ENCODE measurements around the gene PKD2. TPM values are rescaled to one million over a fixed set of nuclear protein-coding genes. Genes with fewer than 3 reads are reported as not detected.

PKD2 gene
- total RNA-seq, 1 experiment from 2014 or later = 38.4 TPM

GRCh38 chr4:88018466-88018865, 11.0 kb downstream of the PKD2 start:
- TF ChIP-seq CTCF (conservative IDR thresholded peaks at IDR 0.05) = no peak
- H3K23ac ChIP-seq (ENCODE audit: insufficient read length, low read depth, low read length) = no peak overlapping the region
- peaks cover 23 to 27% of the 10 kb centered on the region in 2 experiments for H3K4me1 Mint-ChIP-seq
- no peak overlapping the region for H2AK5ac ChIP-seq (ENCODE audit: insufficient read length, low read length)
- H3K27ac Mint-ChIP-seq = peak overlapping the region in 1 of 3 experiments; percentile 27; a peak in 1 of 7 replicates
- peaks cover 6% of the 10 kb centered on the region for H3K79me1 ChIP-seq (ENCODE audit: insufficient read depth, low read depth, low read length, poor library complexity, severe bottlenecking)
- DNase-seq = no peak
- no peak overlapping the region for H4K91ac ChIP-seq (ENCODE audit: insufficient read length, low read depth, low read length)
- no peak overlapping the region for H2AFZ ChIP-seq (ENCODE audit: low read length)
- H3K23me2 ChIP-seq (ENCODE audit: insufficient read length, low read depth, low read length, poor library complexity, severe bottlenecking) = no peaks in the 10 kb centered on the region
- no peak overlapping the region for H2BK120ac ChIP-seq (ENCODE audit: low read depth, low read length, poor library complexity, severe bottlenecking)
- H3K9ac ChIP-seq (ENCODE audit: extremely low read depth, insufficient read length, low read length) = no peak overlapping the region
- no peak overlapping the region for H2BK12ac ChIP-seq (ENCODE audit: insufficient read length, low read depth, low read length)
- no peak overlapping the region for H3K27ac ChIP-seq (ENCODE audit: insufficient read length, low read depth, low read length)
- no peak overlapping the region for H3K18ac ChIP-seq (ENCODE audit: insufficient read length, low read depth, low read length)
- no peak overlapping the region for H3K4me2 ChIP-seq (ENCODE audit: insufficient read depth, insufficient read length, low read length)
- no peak overlapping the region for H3T11ph ChIP-seq (ENCODE audit: low read length)
- H3K4me3 Mint-ChIP-seq = no peak overlapping the region
- H3K36me3 Mint-ChIP-seq (ENCODE audit: insufficient read depth in 1 of 3, low read depth in 3 of 3) = peaks cover 21 to 43% (median 34%) of the 10 kb centered on the region in 3 experiments
- H4K20me1 ChIP-seq (ENCODE audit: control insufficient read depth, insufficient read depth, insufficient read length) = no peaks in the 10 kb centered on the region
- no peak overlapping the region for H4K5ac ChIP-seq (ENCODE audit: insufficient read length, low read depth, low read length)
- H2BK15ac ChIP-seq (ENCODE audit: low read depth, low read length) = no peak overlapping the region
- H3K27me3 Mint-ChIP-seq (ENCODE audit: low read depth) = no peaks in the 10 kb centered on the region
- peaks cover 17% of the 10 kb centered on the region; the same call in 1 of the 2 replicates for H3K79me2 ChIP-seq (ENCODE audit: insufficient read depth, low read length)
- H3K9me3 Mint-ChIP-seq = 0 out of 5 replicates have a peak, but pooled peaks cover 0 to 2% of the 10 kb centered on the region in 2 experiments
- no peaks in the 10 kb centered on the region for H3K27me3 ChIP-seq (ENCODE audit: insufficient read depth, low read length)
- H3K14ac ChIP-seq (ENCODE audit: insufficient read depth, low read length) = no peak overlapping the region
- H3K9me3 ChIP-seq (ENCODE audit: control insufficient read depth, low read depth, low read length) = no peaks in the 10 kb centered on the region
- no peak overlapping the region for H3K56ac ChIP-seq (ENCODE audit: insufficient read length, low read depth, low read length)
- H2BK20ac ChIP-seq (ENCODE audit: low read depth, low read length, poor library complexity, severe bottlenecking) = peak overlapping the region; percentile 60
- no peak overlapping the region for H4K8ac ChIP-seq (replicated peaks; ENCODE audit: insufficient read length, low read depth, low read length)
- no peak overlapping the region for H3K4ac ChIP-seq (ENCODE audit: low read depth, low read length)
- no peaks in the 10 kb centered on the region for H3K4me1 ChIP-seq (ENCODE audit: insufficient read depth, low read length)
- no CpG with 5 or more reads among the region's 5 CpGs for WGBS (ENCODE audit: extremely low coverage, insufficient read length, low lambda C conversion rate)
- H2BK5ac ChIP-seq (ENCODE audit: insufficient read length, low read length) = no peak overlapping the region
